ENCODE results near the gene CREBRF.
"Not testable (repeated sequence)": the region's sequence is repeated elsewhere in the genome, so short reads cannot be mapped to it uniquely, and the experiment has no call there.

Gene CREBRF

GRCh38 chr5:173014671-173015070 lies 41.5 kb upstream of the CREBRF start:
- H3K4me3 Mint-ChIP-seq = no peak overlapping the region
- TF ChIP-seq CTCF (IDR thresholded peaks at IDR 0.05) = no peak
- peaks cover 33% of the 10 kb centered on the region for H3K4me1 Mint-ChIP-seq
- peaks cover 28% of the 10 kb centered on the region for H3K36me3 Mint-ChIP-seq (ENCODE audit: low read depth)
- no peaks in the 10 kb centered on the region for H3K27me3 Mint-ChIP-seq (ENCODE audit: low read depth, poor library complexity)
- peaks cover 7% of the 10 kb centered on the region for H3K9me3 Mint-ChIP-seq
- no peak overlapping the region for H3K27ac Mint-ChIP-seq
- no peak for DNase-seq

GRCh38 chr5:173015192-173015591 lies 41.0 kb upstream of the CREBRF start:
- H3K27ac Mint-ChIP-seq = no peak overlapping the region

GRCh38 chr5:173015598-173016455 lies 40.3 kb upstream of the CREBRF start:
- H3K27me3 Mint-ChIP-seq (ENCODE audit: low read depth, poor library complexity) = no peaks in the 10 kb centered on the region

More at GRCh38 chr5:173015192-173015591, 41.0 kb upstream of the CREBRF start:
- Mint-ChIP-seq H3K36me3 (ENCODE audit: low read depth) (peaks cover 33% of the 10 kb centered on the region), H3K4me3 (no peak overlapping the region), H3K9me3 (peaks cover 7% of the 10 kb centered on the region), H3K27me3 (ENCODE audit: low read depth, poor library complexity) (no peaks in the 10 kb centered on the region), H3K4me1 (peaks cover 28% of the 10 kb centered on the region)
- TF ChIP-seq CTCF (IDR thresholded peaks at IDR 0.05) = no peak
- no peak for DNase-seq

GRCh38 chr5:173016598-173017046 lies 39.5 kb upstream of the CREBRF start:
- H3K4me1 Mint-ChIP-seq = peaks cover 22% of the 10 kb centered on the region
- TF ChIP-seq CTCF (IDR thresholded peaks at IDR 0.05) = no peak
- no peaks in the 10 kb centered on the region for H3K27me3 Mint-ChIP-seq (ENCODE audit: low read depth, poor library complexity)
- DNase-seq = no peak
- peak overlapping the region; percentile 31 for H3K4me3 Mint-ChIP-seq
- peaks cover 45% of the 10 kb centered on the region for H3K36me3 Mint-ChIP-seq (ENCODE audit: low read depth)
- peaks cover 7% of the 10 kb centered on the region for H3K9me3 Mint-ChIP-seq
- H3K27ac Mint-ChIP-seq = peak overlapping the region; percentile 96

More at GRCh38 chr5:173015598-173016455, 40.3 kb upstream of the CREBRF start:
- peak overlapping the region; percentile 96 for H3K27ac Mint-ChIP-seq
- H3K36me3 Mint-ChIP-seq (ENCODE audit: low read depth) = peaks cover 39% of the 10 kb centered on the region
- H3K9me3 Mint-ChIP-seq = peaks cover 7% of the 10 kb centered on the region
- DNase-seq = no peak
- peaks cover 22% of the 10 kb centered on the region for H3K4me1 Mint-ChIP-seq
- peak overlapping the region; percentile 31 for H3K4me3 Mint-ChIP-seq
- no peak for TF ChIP-seq CTCF (IDR thresholded peaks at IDR 0.05)

- Mint-ChIP-seq H3K27ac (peak overlapping the region; percentile 96), H3K36me3 (ENCODE audit: low read depth) (peaks cover 45% of the 10 kb centered on the region), H3K4me3 (peak overlapping the region; percentile 31), H3K4me1 (peaks cover 22% of the 10 kb centered on the region)
- not testable (repeated sequence) for DNase-seq; H3K9me3 Mint-ChIP-seq; H3K27me3 Mint-ChIP-seq (ENCODE audit: low read depth, poor library complexity)
Measured at GRCh38 chr5:173017087-173017486, 39.1 kb upstream of the CREBRF start.

GRCh38 chr5:173018358-173018757 lies 37.8 kb upstream of the CREBRF start:
- Mint-ChIP-seq H3K27ac (no peak overlapping the region), H3K27me3 (ENCODE audit: low read depth, poor library complexity) (no peaks in the 10 kb centered on the region), H3K36me3 (ENCODE audit: low read depth) (peaks cover 47% of the 10 kb centered on the region), H3K4me1 (peaks cover 22% of the 10 kb centered on the region), H3K9me3 (peaks cover 7% of the 10 kb centered on the region), H3K4me3 (no peak overlapping the region)
- no peak for TF ChIP-seq CTCF (IDR thresholded peaks at IDR 0.05)
- DNase-seq = no peak
